CD4-positive, alpha-beta T cell treated with Interleukin-4 for 1 hour (primary cell): ENCODE data around the gene TFG.
A peak's percentile ranks its signal among the peaks of the same experiment; 100 is the strongest.

Source experiments
- DNase-seq, 2 donors: peaks; one replicate each; pipeline ENCODE4 v3.0.0-alpha.2; 2020 to 2022

Gene TFG

DNA sequence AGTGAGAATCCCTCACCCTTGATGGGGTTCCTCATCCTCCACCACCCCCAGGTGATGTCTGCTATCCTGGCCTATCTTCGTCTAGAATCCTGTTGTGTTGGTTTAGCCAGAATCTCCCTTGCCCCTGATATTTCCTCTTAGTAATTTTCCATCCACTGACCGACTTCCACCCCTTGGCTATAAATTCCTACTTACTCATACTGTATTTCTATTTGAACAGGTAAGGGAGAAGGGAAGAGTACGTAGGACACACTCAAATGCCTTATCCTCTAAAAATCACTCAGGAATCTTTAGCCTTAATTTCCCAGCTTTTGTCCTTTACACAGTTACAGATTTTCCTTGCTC is 678 bp upstream of the TFG start:
- DNase-seq = no peak

DNA sequence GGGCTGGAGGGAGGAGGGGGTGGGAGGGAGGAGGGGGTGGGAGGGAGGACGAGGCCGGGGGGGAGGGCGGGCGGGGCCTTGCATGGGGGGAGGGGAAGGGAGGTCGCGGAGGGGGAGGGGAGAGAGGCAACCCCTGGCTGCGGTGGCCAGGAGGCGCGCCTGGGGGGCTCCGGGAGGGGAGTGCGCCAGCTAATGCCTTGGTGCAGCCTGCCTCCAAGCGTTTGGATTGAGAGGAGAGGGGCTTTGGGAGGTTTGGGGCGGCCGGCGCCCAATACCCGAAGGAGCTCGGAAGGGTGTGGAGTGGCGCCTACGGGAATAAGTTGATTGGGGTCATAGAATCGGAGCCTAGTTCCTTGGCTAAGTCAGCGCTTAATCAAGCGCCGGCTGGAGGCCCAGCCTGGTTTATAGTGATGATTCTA is 557 bp downstream of the TFG start:
- DNase-seq = peak; percentile 27 to 34

DNA sequence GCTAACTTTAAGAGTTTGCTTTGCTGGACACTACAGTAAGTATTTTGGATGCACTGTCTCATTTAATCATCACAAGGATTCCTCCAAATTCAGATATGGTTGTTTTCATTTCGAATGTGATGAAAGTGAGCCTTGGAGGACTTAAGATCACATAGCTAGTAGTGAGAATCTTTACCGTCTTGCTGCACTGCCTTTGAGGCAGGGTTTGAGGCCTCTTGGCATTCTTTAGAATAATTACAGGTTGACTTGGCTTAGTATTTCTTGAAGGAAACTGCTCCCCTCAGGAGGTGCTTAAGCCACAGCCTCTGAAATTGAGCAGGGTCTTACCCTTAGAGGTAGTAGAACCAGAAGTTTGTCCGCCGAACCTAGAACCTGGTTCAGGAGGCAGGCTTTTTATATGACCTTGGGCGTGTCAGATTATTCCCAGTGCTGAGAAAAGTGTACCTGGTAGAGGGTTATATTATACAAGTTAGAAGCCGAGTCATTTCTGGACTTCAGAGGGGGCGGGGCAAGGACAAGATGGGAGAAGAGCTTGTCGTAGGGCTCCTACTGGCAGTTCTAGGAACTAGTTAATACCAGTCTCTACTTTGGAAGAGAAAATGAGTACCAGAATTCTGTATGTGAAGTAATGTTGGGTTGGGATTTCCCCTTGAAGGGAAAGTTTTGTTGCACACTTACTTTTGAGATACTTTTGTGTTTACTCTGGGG is 1.1 kb downstream of the TFG start:
- peak; percentile 52 to 74 for DNase-seq

DNA sequence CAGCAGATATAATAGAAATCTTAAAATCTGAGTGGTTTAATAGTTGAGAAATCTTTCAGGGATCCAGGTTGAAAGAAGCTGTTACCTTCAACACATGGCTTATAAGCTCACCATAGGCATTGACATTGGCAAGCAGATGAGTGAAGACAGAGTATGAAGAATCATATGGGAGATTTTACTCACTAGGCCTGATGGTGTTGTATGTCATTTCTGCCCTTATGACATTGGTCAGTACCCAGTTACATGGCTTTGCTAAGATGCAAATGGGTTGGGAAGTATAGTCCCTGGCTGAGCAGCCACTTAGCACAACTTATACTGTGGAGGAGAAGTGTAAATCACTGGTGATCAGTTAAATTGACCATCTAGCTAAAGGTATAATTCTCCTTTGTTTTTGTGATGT is 5.9 kb downstream of the TFG start:
- no peak for DNase-seq

DNA sequence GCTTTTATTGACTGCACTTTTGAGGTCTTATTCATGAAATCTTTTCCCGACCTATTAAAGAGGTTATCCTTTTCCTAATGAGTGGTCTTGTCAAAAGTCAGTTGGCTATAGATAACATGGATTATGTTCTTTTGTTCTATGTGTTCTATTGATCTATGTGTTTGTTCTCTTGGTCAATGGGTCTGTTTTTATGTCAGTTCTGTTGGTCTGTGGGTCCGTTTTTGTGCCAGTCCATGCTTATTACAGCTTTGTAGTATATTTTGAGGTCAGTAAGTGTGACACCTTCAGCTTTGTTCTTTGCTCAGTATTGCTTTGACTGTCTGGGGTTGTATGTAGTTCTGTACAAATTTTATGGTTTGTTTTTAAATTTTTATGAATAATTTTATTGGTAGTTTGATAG is 7.8 kb downstream of the TFG start:
- DNase-seq = no peak

DNA sequence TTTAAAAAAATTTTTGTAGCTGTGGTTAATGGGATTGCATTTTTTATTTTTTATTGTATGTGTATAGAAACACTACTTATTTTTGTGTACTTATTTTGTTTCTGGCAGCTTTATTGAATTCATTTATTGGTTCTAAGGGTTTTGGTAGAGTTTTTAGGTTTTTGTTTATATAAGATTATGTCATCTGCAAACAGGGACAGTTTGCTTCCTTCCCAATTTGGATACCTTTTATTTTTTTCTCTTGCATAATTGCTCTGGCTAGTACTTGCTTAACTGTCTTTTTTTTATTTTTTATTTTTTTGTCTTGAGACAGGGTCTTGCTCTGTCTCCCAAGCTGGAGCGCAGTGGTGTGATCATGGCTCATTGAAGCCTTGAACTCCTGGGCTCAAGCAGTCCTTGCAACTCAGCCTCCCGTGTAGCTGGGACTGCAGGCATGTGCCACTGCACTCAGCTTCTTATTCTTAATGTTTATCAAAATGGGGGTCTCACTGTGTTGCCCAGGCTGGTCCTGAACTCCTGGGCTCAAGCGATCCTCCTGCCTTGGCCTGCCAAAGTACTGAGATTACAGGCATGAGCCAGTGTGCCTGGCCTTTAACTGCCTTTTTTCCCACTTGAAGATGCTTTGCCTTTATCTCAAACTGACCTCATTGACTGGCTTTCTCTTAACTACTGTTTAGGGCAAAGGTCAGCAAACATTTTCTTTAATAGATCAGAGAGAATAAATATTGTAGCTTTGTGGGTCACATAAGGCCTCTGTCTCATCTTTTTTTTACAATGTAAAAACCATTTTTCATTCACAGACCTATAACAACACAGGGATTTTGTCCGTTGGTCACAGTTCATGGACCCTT is 8.6 kb downstream of the TFG start:
- DNase-seq = no peak

DNA sequence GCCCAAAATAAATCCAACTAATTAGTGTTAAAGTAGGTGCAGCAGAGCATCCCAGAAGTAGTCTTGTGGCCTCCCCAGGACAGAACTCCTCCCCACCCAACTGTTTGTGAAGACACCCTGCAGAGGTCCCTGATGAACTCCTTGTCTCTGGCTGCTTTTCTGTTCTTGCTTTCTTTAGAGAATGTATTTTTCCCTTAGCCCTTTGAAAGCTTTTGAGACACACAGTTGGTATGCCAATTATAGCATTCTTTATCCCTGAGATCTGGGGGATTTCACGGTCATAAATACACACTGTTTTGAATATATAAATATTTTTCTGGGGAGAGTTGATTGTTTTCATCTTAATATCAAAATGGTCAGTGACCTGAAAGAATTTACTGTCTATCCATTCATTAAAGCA is 9.8 kb downstream of the TFG start:
- DNase-seq = no peak

DNA sequence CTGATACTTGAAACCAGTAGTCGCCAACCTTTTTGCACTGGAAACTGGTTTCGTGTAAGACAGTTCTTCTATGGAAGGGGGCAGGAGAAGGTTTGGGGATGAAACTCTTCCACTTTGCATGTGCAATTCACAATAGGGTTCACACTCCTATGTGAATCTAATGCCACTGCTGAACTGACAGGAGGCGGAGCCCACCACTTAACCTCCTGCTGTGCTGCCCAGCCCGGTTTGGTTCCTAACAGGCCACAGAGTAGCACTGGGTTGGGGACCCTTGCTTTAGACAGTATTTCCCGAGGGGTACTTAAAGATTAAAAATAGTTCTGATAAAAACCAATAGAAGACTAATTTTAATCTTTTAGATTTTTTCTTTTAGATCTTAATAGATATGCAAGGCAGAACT is 11.1 kb downstream of the TFG start:
- no peak for DNase-seq

DNA sequence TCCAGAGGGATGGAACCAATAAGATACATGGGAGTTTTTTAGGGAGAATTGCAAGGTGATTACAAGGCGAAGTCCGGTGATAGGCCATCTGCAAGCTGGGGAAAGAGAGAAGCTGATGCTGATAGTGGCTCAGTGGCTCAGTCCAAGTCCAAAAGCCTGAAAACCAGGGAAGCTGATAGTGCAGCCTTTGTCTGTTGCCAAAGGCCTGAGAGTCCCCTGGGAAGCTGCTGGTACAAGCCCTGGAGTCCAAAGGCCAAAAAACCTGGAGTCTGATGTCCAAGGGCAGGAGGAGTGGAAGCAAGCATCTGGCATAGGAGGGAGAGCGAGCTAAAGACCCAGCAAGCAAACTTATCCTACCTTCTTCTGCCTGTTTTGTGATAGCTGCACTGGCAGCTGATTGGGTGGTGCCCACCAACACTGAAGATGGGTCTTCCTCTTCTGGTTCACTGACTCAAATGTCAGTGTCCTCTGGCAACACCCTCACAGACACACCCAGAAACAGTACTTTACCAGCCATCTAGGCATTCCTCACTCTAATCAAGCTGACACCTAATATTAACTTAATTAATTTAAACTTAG is 16.7 kb downstream of the TFG start:
- no peak for DNase-seq

DNA sequence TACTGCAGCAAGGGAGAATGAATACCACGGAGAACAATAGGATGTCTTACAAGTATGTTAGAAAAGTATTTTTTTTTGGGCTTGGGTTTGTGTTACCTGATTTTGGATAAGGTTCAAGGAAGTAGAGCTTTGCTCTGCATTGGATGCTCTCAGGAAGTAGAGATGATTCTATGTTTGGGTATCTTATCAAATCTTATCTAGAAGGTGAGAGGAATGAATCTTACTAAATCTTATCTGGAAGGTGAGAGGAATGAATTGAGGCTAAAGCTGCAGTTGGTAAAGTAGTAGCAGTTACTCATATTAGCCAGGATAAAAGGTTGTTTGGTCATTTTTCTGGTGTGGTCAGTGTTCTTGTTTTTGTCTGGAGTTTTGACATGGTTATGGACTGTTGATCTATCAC is 17.4 kb downstream of the TFG start:
- no peak for DNase-seq

DNA sequence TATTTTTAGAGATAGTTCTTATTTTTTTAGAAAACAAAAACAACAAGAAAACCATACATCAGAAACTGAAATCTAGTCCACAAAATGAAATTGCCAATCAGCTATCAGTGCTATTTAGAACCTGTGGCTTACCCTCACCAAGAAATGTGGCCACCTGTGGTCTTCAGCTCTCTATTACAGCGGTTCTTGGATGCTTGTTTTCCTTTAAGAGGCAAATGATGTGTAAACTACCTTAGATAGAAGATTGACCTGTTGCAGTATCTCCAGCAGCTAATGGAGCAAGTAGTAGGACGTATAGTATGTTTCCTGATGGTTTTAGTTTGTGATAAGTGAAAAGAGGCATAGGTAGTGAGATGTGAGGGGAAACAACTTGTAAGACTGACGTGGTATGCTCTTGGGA is 21.2 kb downstream of the TFG start:
- DNase-seq = no peak

DNA sequence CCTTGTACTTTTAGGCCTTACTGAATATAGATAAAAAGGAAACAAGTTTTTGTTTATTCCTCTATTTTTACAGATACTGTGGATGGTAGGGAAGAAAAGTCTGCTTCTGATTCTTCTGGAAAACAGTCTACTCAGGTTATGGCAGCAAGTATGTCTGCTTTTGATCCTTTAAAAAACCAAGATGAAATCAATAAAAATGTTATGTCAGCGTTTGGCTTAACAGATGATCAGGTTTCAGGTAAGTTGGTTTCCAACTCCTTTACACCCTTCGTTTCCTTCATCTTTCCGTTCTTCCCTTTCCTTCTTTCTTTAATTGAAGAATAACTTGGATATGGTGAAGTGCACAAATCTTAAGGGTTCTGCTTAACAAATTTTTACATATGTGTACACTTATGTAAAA is 23.1 kb downstream of the TFG start:
- no peak for DNase-seq

DNA sequence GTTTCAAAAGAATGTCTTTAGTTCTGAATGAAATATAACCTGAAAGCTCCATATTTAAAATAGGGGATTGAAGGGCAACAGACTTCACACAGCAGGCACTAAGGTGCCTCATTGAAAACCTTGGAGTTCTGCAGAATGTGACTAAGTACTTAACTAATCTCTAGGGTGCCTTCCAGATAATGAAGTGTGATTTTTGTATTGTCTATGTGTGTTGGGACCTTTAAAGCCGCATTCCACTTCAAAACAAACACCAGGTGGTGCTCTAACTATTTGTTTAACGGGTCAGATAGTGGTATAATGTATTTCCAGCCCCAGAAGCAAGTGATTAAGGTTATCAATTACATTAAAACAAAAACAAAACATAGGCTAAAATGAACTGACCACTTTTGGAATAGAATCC is 28.0 kb downstream of the TFG start:
- DNase-seq = peak in 1 of 2 donors; percentile 9

DNA sequence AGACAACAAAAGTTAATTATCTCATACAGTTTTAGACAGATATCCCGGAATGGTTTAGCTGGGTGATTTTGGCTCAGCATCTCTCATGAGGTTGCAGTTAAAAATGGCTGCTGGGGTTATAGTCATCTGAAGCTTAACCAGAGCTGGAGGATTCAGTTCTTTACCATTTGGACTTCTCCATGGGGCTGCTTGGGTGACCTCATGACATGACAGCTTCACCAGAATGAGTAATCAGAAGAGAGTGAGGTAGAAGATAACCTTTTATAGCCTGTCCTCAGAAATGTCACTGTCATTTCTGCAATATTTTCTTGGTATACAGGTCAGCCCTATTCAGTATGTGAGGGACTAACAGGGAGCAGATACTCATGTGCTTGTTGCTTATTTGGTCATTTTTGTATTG is 30.9 kb downstream of the TFG start:
- no peak for DNase-seq

DNA sequence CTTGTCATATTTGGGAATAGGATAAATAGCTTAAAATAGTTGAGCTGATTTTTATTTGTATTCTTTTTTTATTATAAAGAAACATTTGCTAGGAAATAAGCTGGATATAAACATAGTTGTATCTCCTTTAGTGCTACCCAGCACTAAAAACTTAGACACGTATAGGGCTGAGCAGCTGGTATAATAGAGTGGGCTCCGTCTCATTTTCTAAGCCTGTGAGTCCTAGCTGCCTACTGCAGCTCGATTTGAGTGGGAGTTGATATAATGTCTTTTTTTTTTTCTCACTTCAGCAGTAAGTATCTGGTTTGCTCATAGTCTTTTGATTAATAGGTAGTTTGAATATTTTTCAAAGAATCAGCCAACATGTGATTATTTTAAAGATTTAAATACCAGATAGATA is 34.2 kb downstream of the TFG start:
- DNase-seq = no peak

DNA sequence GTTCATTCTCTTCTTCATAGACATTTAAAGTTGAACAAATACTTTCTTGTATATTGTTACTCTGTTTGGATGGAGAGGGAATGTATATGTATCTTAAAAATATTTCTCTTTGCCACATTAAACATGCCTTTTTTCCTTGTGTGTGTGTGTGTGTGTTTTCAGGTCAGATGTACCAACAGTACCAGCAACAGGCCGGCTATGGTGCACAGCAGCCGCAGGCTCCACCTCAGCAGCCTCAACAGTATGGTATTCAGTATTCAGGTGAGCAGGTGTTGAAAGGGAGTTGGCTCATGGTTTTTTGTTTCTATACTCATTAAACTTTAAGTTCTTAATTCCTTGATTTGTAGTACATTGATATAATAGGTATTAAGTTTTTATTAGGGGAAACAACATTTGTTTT is 35.4 kb downstream of the TFG start:
- DNase-seq = no peak

DNA sequence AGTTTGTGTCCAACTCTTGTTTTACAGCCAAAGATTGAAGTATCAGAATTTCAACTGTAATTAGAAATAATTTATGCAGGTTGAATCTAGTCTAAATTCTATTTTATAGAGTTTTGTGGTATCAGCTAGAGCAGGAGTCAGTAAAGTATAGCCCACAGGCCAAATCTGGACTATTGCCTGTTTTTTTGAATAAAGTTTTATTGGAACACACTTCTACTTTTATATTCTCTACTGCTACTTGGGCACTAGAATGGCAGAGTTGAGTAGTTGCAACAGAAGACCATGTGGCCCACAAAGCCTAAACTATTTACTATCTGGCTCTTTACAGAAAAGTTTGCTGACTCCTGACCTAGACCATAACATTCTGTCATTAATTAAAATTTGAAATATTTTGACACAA is 36.3 kb downstream of the TFG start:
- DNase-seq = no peak

DNA sequence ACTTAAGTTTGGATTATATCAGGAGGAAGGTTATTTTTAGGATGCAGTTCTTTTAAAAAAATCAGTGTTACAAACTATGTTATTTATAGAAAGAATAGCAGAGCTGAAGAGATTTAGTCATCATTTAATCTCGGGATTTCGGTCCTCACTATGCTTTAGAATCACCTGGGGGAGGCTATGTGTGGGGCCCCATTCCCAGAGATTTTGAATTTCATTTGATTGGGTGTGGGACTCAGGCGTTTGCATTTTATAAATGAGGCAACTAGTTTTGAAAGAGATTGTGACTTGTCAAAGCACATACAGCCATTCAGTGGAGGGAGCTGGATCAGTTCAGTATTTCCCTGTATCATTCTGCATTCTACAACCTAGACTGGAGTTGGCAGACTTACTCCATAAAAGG is 36.8 kb downstream of the TFG start:
- no peak for DNase-seq

DNA sequence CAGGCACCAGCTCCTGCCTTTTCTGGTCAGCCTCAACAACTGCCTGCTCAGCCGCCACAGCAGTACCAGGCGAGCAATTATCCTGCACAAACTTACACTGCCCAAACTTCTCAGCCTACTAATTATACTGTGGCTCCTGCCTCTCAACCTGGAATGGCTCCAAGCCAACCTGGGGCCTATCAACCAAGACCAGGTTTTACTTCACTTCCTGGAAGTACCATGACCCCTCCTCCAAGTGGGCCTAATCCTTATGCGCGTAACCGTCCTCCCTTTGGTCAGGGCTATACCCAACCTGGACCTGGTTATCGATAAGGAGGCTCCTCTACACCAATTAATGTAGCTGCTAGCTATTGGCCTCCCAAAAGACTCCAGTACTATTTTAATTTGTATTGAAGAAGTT is 38.9 kb downstream of the TFG start:
- no peak for DNase-seq

DNA sequence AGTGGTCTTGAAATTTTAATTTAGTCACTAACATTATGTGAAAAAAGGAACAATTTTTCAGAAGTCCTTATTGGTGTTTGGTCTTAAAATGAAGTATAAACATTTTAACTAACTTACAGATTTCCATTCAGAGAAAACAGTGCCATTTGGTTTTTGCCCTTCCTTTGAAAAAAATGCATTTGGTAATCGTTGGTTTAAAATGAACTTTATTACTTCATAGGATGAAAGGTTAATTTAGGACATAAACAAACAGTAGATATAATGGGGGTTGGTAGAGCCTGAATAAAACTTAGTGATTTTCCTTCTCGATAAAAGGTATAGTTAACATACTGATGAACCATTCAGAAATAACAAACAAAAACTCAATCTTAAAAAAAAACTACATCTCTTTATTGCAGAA is 39.7 kb downstream of the TFG start:
- no peak for DNase-seq

DNA sequence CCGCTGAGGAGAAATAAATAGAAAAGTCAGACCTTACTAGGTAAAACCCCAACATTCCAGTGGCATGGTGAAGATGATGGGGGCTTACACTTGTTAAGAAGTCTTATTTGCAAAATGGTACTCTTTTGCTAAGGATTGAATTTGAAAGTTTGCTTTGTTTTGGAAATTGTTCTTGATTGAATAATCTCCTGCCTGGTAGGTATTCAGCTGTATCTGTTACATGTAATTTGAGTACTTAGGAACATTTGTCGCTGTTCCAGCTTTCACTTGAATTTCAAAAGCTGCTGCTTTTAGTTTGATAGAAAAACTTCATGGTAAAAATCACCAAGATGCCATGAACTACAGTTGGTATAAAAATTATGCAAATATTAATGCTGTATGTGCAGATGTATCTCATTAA is 44.6 kb downstream of the TFG start:
- DNase-seq = no peak

DNA sequence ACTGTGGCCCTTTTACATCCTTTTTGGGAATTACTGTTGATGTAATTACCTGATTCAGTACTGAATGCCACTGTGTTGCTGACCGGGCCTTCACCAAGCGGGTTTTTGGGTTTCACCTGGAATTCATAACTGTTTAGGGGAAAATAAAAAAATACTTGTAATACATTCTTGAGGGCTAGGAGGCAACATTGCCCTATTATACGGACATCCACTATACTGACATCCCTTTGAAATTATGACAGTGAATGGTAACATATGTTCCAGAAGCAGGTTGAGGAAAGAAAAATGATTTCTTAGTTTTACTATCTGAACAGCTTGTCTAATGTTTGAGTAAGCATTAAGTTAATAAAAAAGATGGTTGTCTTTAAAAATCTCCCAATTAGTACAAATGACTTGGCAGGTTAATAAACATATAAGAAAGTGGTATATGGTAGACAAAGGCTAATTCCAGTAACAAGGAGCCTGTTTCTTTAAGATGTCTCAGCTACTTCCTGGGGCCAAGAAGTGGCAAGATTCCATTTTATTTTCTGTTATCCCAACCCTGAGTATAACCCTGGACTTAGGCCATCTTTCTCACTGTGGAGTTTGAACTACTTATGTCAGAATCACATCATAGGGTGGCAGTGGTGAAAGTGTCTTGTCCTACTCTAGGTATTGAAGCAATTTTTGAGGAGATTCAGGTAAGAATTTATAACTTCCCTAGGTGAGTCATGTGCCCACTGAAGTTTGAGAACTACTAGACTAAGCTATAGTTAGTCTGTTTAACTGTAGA is 45.5 kb downstream of the TFG start:
- DNase-seq = no peak

DNA sequence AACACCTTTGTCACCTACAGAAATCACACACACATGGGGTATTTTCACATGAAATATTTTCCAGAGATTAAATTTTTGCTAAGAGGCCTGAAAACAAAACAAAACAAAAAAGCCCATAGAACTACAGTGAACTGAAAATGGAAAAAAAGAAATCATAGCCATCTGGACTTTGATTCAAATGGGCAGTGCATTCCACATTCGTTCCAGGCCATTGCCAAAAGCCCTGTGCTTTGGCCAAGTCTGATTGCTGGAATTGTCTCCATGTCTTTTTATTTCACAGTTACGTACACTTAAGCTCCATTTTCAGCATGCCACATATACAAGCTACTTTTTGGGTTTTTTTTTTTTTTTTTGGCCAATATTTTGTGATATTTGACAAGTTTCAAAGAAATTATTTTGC is 47.1 kb downstream of the TFG start:
- DNase-seq = no peak

DNA sequence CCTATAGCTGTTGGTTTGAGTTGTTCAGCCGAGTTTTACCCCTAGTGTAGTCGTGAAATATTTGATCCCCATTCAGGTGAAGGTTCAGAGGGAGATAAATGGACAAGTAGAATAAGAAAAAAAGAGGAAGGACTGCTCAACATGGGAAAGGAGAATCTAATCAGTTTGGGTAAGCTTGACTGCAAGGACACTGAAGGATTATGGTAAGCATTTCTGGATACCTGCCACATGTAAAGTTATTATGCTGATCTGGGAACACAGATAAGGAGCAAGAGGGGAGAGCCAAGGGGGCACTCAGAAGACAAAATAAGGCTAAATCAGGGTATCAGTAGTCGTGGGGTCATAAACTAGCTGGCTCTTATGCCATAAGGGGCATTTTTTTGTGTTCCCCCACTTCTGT is 49.9 kb downstream of the TFG start:
- DNase-seq = no peak
